H9 (cell line): ENCODE measurements around the gene FLNC. TPM values are rescaled to one million over a fixed set of nuclear protein-coding genes. Genes with fewer than 3 reads are reported as not detected.

Source experiments
- DNase-seq: peaks from one replicate; pipeline ENCODE4 v3.0.0-alpha.2; 2017
- H2AFZ ChIP-seq: one replicate; pipeline ENCODE4 v1.6.1; 2013; ENCODE audit warnings: mild to moderate bottlenecking, low read length, control low read depth, moderate library complexity
- H2AK5ac ChIP-seq: 2 replicates; pipeline ENCODE4 v1.6.1; 2013; ENCODE audit warnings: low read length, control low read depth, mixed read lengths; ENCODE audit not compliant: insufficient read length
- H2BK120ac ChIP-seq: one replicate; pipeline ENCODE4 v1.6.1; 2013; ENCODE audit warnings: low read depth, mild to moderate bottlenecking, low read length, control low read depth, inconsistent platforms; ENCODE audit not compliant: poor library complexity, severe bottlenecking
- H2BK12ac ChIP-seq: 2 replicates; pipeline ENCODE4 v1.6.1; 2013; ENCODE audit warnings: low read length, control low read depth, mixed read lengths, low read depth; ENCODE audit not compliant: insufficient read length
- H2BK15ac ChIP-seq: 2 replicates; pipeline ENCODE4 v1.6.1; 2013; ENCODE audit warnings: low read depth, low read length, control low read depth
- H2BK20ac ChIP-seq: one replicate; pipeline ENCODE4 v1.6.1; 2013; ENCODE audit warnings: low read depth, mild to moderate bottlenecking, low read length, control low read depth, inconsistent platforms; ENCODE audit not compliant: poor library complexity, severe bottlenecking
- H2BK5ac ChIP-seq: 2 replicates; pipeline ENCODE4 v1.6.1; 2013; ENCODE audit warnings: low read length, control low read depth, mixed read lengths; ENCODE audit not compliant: insufficient read length
- H3K14ac ChIP-seq: 2 replicates; pipeline ENCODE4 v1.6.1; 2013; ENCODE audit warnings: low read length, control low read depth; ENCODE audit not compliant: insufficient read depth
- H3K18ac ChIP-seq: 2 replicates; pipeline ENCODE4 v1.6.1; 2013; ENCODE audit warnings: low read depth, mild to moderate bottlenecking, mixed read lengths, low read length, control low read depth; ENCODE audit not compliant: insufficient read length
- H3K23ac ChIP-seq: 2 replicates; pipeline ENCODE4 v1.6.1; 2013; ENCODE audit warnings: low read length, control low read depth, mixed read lengths, low read depth; ENCODE audit not compliant: insufficient read length
- H3K23me2 ChIP-seq: 2 replicates; pipeline ENCODE4 v1.6.1; 2013; ENCODE audit warnings: low read depth, mild to moderate bottlenecking, mixed read lengths, low read length, control low read depth; ENCODE audit not compliant: insufficient read length, poor library complexity, severe bottlenecking
- H3K27ac ChIP-seq: 2 replicates; pipeline ENCODE4 v1.5.1; 2013; ENCODE audit warnings: low read length, control low read depth, mixed read lengths, low read depth; ENCODE audit not compliant: insufficient read length
- H3K27me3 ChIP-seq: 2 replicates; pipeline ENCODE4 v1.6.1; 2013; ENCODE audit warnings: low read length, control low read depth, inconsistent platforms; ENCODE audit not compliant: insufficient read depth
- H3K4ac ChIP-seq: 2 replicates; pipeline ENCODE4 v1.6.1; 2013; ENCODE audit warnings: low read depth, mild to moderate bottlenecking, control low read depth, inconsistent platforms, low read length, moderate library complexity
- H3K4me1 ChIP-seq: 2 replicates; pipeline ENCODE4 v1.6.1; 2013; ENCODE audit warnings: low read length, control low read depth, inconsistent platforms; ENCODE audit not compliant: insufficient read depth
- H3K4me2 ChIP-seq: 2 replicates; pipeline ENCODE4 v1.6.1; 2013; ENCODE audit warnings: low read length, control low read depth, mixed read lengths; ENCODE audit not compliant: insufficient read length, insufficient read depth
- H3K56ac ChIP-seq: 2 replicates; pipeline ENCODE4 v1.6.1; 2013; ENCODE audit warnings: low read depth, mild to moderate bottlenecking, mixed read lengths, low read length, control low read depth; ENCODE audit not compliant: insufficient read length
- H3K79me1 ChIP-seq: 2 replicates; pipeline ENCODE4 v1.6.1; 2013; ENCODE audit warnings: low read depth, mild to moderate bottlenecking, moderate library complexity, low read length, control low read depth, inconsistent platforms; ENCODE audit not compliant: insufficient read depth, poor library complexity, severe bottlenecking
- H3K79me2 ChIP-seq: 2 replicates; pipeline ENCODE4 v1.6.1; 2013; ENCODE audit warnings: low read length, control low read depth, inconsistent platforms; ENCODE audit not compliant: insufficient read depth
- H3K9ac ChIP-seq: 2 replicates; pipeline ENCODE4 v1.6.1; 2013; ENCODE audit warnings: low read length, control low read depth, mixed read lengths; ENCODE audit not compliant: insufficient read length; ENCODE audit errors: extremely low read depth
- H3K9me3 ChIP-seq: one replicate; pipeline ENCODE4 v1.6.1; 2013; ENCODE audit warnings: low read depth, low read length, inconsistent platforms; ENCODE audit not compliant: control insufficient read depth
- H3T11ph ChIP-seq: one replicate; pipeline ENCODE4 v1.6.1; 2013; ENCODE audit warnings: mild to moderate bottlenecking, low read length, control low read depth, inconsistent platforms
- H4K20me1 ChIP-seq: one replicate; pipeline ENCODE4 v1.6.1; 2013; ENCODE audit not compliant: control insufficient read depth, insufficient read length, insufficient read depth
- H4K5ac ChIP-seq: 2 replicates; pipeline ENCODE4 v1.6.1; 2013; ENCODE audit warnings: low read depth, mild to moderate bottlenecking, mixed read lengths, low read length, control low read depth; ENCODE audit not compliant: insufficient read length
- H4K8ac ChIP-seq: replicated peaks from 2 replicates; pipeline ENCODE4 v1.6.1; 2013; ENCODE audit warnings: low read length, control low read depth, mixed read lengths, low read depth; ENCODE audit not compliant: insufficient read length
- H4K91ac ChIP-seq: 2 replicates; pipeline ENCODE4 v1.6.1; 2013; ENCODE audit warnings: low read depth, mild to moderate bottlenecking, moderate library complexity, mixed read lengths, low read length, control low read depth; ENCODE audit not compliant: insufficient read length
- H3K27ac Mint-ChIP-seq, 3 experiments: 2 replicates in 2 of 3; 3 replicates in 1 of 3; pipeline ENCODE4 v1.8.0; 2020 to 2021; ENCODE audit warnings: mixed read lengths in 3 of 3, mild to moderate bottlenecking in 1 of 3, moderate library complexity in 1 of 3
- H3K27me3 Mint-ChIP-seq: 2 replicates; pipeline ENCODE4 v1.8.0; 2021; ENCODE audit warnings: low read depth, mild to moderate bottlenecking, moderate library complexity, mixed read lengths
- H3K36me3 Mint-ChIP-seq, 3 experiments: 2 replicates in 2 of 3; 3 replicates in 1 of 3; pipeline ENCODE4 v1.8.0; 2020 to 2021; ENCODE audit warnings: low read depth in 3 of 3, mixed read lengths in 3 of 3; ENCODE audit not compliant: insufficient read depth in 1 of 3
- H3K4me1 Mint-ChIP-seq, 2 experiments: 2 replicates each; pipeline ENCODE4 v1.8.0; 2020; ENCODE audit warnings: mixed read lengths in 2 of 2
- H3K4me3 Mint-ChIP-seq, 2 experiments: 2 replicates in 1 of 2; 3 replicates in 1 of 2; pipeline ENCODE4 v1.8.0; 2020 to 2021; ENCODE audit warnings: mild to moderate bottlenecking in 2 of 2, mixed read lengths in 2 of 2, moderate library complexity in 1 of 2
- H3K9me3 Mint-ChIP-seq, 2 experiments: 2 replicates in 1 of 2; 3 replicates in 1 of 2; pipeline ENCODE4 v1.8.0; 2020; ENCODE audit warnings: mild to moderate bottlenecking in 2 of 2, mixed read lengths in 2 of 2, moderate library complexity in 1 of 2
- WGBS: extraction: QIAGEN DNeasy Blood & Tissue Kit; methylation state at CpG from one replicate; pipeline ENCODE4 v1.1.7; 2013; ENCODE audit warnings: missing lambda C conversion rate, low lambda C conversion rate, mixed read lengths; ENCODE audit not compliant: insufficient read length; ENCODE audit errors: extremely low coverage; 5-methylcytosine and 5-hydroxymethylcytosine counted together
- total RNA-seq: library from RNA; stranded (reverse); gene quantifications from 2 replicates; pipeline ENCODE4 v1.2.1, GENCODE V29; 2021
- TF ChIP-seq, protein P1 (sequence below): fragments of 200-600 bp; sonication (generic); conservative IDR thresholded peaks from 3 replicates; pipeline ENCODE4 v1.8.0; 2021; ENCODE audit warnings: antibody characterized with exemption, mild to moderate bottlenecking

FLNC gene
- total RNA-seq, 1 experiment from 2014 or later = 12.2 TPM

- H3K4me3 Mint-ChIP-seq = no peak overlapping the region
- no peak overlapping the region for H2BK15ac ChIP-seq
- no peak overlapping the region for H3K56ac ChIP-seq
- no peak overlapping the region for H4K91ac ChIP-seq
- H4K20me1 ChIP-seq = no peaks in the 10 kb centered on the region
- no CpG with 5 or more reads among the region's 4 CpGs for WGBS
- no peak overlapping the region for H3T11ph ChIP-seq
- H3K27ac Mint-ChIP-seq = peak overlapping the region; percentile 2 to 90 (median 49); a peak in 4 of 7 replicates
- no peak overlapping the region for H3K23ac ChIP-seq
- H2AFZ ChIP-seq = no peak overlapping the region
- no peak overlapping the region for H3K4ac ChIP-seq
- no peak overlapping the region for H3K27ac ChIP-seq
- no peaks in the 10 kb centered on the region; a peak in 1 of 5 replicates for H3K9me3 Mint-ChIP-seq
- H3K23me2 ChIP-seq = peaks cover 12% of the 10 kb centered on the region
- H3K18ac ChIP-seq = no peak overlapping the region
- H3K79me1 ChIP-seq = no peaks in the 10 kb centered on the region
- H2BK20ac ChIP-seq = no peak overlapping the region
- H3K27me3 Mint-ChIP-seq = peaks cover 2% of the 10 kb centered on the region
- no peak overlapping the region for H4K8ac ChIP-seq
- H3K9me3 ChIP-seq = no peaks in the 10 kb centered on the region
- H3K4me1 Mint-ChIP-seq = peaks cover 38 to 41% of the 10 kb centered on the region in 2 experiments
- H4K5ac ChIP-seq = no peak overlapping the region
- no peak overlapping the region for H2BK120ac ChIP-seq
- no peak overlapping the region for H2AK5ac ChIP-seq
- H3K36me3 Mint-ChIP-seq = peaks cover 25 to 42% (median 37%) of the 10 kb centered on the region in 3 experiments
- no peak overlapping the region for H3K4me2 ChIP-seq
- no peak overlapping the region for H2BK12ac ChIP-seq
- H3K4me1 ChIP-seq = no peaks in the 10 kb centered on the region; the same call in 1 of the 2 replicates
- no peak overlapping the region for H2BK5ac ChIP-seq
- no peak overlapping the region for H3K14ac ChIP-seq
- H3K9ac ChIP-seq = no peak overlapping the region
- no peak for DNase-seq
- TF ChIP-seq, protein P1, sequence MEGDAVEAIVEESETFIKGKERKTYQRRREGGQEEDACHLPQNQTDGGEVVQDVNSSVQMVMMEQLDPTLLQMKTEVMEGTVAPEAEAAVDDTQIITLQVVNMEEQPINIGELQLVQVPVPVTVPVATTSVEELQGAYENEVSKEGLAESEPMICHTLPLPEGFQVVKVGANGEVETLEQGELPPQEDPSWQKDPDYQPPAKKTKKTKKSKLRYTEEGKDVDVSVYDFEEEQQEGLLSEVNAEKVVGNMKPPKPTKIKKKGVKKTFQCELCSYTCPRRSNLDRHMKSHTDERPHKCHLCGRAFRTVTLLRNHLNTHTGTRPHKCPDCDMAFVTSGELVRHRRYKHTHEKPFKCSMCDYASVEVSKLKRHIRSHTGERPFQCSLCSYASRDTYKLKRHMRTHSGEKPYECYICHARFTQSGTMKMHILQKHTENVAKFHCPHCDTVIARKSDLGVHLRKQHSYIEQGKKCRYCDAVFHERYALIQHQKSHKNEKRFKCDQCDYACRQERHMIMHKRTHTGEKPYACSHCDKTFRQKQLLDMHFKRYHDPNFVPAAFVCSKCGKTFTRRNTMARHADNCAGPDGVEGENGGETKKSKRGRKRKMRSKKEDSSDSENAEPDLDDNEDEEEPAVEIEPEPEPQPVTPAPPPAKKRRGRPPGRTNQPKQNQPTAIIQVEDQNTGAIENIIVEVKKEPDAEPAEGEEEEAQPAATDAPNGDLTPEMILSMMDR = no peak
- no peaks in the 10 kb centered on the region for H3K27me3 ChIP-seq
- no peaks in the 10 kb centered on the region for H3K79me2 ChIP-seq
These were observed 35.1 kb upstream of the FLNC start for GRCh38 chr7:128795129-128795528.
